Activated CD4-positive, alpha-beta T cell treated with anti-CD3 and anti-CD28 coated beads for 48 hours (primary cell): ENCODE data around the gene MYBBP1A.

Source experiments
- DNase-seq: peaks from one replicate; pipeline ENCODE4 v3.0.0-alpha.2; 2020

The MYBBP1A gene

DNA sequence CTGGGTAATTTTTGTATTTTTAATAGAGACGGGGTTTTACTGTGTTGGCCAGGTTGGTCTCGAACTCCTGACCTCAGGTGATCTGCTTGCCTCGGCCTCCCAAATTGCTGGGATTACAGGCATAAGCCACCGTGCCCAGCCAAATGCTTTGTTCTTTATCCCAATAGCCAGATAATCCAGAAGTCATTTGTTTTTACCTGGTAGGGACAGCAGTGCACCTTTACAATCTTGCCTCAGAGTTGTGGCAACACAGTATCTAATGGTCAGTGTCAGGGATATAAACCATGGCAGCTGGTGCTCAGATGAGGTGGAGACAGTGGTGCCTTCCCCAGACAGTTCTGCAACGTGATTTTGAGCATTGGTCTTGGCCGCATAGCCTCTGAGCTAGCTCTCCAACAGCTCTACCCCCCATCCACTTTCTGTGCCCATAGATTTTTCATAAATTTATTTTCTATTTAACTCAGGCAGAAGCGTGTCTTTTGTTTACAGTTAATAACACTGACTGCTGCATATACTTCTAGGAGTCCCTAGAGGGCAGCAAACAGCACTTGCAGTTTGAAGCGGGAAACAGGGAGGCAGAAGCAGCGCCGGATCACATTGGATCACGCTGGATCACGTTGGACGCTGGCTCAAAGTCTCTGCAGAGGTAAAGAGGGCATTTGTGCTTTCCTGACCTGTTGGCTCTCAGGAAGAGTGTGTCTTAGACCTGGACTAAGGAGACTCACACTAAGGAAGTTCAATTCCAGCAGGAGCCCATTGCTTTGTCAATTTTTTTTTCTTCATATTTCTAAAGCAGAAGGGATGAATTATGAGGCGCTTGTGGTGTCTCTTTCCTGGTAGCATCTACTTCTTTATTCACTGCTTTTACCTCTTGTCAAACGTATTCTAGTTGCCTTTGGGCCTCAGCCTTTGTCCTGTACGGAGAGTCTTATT, 10.3 kb upstream of the MYBBP1A start:
- DNase-seq = peak; percentile 73

DNA sequence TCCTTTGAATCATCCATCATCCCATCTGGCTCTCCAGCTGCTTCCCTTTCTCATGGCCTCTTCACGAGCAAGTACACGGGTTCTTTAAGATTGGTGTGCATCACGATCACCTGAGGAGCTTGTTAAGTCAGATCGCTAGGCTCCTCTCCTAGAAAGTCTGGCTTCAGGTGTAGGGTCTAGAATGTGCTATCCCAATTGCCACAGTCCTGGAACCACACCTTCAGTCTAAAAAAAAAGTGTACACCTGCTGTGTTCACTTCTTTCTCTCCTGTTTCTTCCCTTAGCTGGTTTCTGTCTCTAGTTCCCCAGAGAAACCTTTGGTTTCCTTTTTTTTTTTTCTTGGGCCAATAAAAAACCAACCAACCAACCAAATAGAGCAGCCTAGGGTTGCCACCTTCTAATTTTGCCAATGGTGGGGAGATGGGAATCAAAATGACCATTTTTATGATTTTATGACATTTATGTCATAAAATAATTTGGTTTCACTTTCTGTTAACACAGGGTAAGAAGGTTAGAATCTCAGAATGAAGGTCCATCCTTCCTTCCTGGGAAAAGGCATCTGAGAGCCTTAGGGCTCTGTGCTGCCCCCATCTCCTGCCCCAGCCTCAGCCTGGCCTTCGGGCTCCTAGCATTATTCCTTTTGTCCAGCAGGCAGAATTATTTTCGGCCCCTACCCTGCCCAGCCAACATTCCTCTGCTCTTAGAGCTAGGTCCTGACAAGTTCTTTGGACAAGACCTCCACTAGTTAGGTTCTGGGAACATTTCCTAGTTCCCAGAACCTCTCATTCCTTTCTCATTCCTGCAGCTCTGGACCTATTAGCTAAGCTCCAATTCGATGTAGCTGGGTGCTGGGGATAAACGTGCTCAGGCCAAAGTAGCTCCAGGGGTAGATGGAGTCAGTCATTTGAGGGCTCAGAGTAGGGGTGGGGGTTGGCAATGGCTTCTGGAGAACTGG, 7.1 kb upstream of the MYBBP1A start:
- DNase-seq = no peak

DNA sequence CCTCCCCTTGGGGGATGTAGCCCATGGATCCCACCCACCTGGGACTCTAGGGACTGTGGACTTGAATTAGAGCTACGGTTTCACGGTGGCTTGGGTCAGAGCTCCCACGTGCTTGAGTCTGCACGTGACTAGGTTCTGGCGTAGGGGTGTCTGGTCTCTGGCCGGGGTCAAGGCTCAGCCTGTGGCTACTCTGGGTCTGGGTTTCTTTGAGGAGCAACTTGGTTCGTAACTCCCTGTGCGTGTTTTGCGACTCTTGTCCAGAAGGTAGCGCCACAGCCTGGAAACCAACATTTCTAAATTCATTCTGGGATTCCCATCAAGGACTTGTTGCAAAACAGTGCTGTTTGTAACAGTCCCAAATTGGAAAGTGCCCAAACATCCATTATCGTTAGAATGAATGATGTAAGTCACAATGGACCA, 5.7 kb upstream of the MYBBP1A start:
- no peak for DNase-seq

DNA sequence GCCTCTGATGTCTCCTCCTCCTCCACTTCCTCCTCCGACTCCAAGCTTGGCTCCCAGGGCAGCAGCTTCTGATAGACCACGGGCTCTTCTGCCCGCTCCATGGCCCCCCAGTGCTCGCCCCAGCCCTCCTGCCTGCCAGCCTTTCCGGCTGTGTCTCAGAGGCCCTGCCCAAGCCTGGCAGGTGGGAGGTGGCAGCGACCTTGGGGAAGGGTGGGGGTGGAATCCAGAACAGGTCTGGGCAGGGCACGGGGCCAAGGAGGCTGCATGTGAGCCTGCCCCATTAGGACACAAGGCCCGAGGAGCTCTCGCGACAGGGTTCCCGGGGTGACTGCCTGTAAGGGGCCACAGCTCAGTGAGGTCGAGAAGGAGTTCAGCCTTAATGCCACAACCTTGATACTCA, 5.2 kb upstream of the MYBBP1A start, which contains the start of gene GGT6:
Gene GGT6 (minus strand): TSS at position 157 of the 400 bp plus-strand sequence. CDS start 56 bp downstream, at position 101.
- no peak for DNase-seq

DNA sequence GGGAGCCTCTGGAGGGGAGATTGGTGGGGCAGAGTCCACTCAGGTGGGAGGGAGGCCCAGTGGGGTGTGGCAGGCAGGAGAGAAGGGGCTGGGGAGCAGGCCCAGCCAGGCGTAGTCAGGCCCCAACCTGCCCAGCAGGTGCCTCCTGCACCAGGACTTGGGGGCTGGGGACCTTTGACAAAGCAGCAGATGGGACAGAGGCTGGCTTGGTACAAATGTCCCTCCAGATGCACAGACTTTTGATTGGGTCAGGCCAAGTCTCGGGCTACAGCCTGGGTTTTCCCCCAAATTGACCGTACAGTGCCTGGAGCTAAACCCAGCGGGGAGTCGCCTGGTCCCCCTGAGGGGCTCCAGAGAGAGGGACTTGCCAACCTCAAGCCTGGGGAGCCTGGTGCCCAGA, 4.8 kb upstream of the MYBBP1A start:
- no peak for DNase-seq

DNA sequence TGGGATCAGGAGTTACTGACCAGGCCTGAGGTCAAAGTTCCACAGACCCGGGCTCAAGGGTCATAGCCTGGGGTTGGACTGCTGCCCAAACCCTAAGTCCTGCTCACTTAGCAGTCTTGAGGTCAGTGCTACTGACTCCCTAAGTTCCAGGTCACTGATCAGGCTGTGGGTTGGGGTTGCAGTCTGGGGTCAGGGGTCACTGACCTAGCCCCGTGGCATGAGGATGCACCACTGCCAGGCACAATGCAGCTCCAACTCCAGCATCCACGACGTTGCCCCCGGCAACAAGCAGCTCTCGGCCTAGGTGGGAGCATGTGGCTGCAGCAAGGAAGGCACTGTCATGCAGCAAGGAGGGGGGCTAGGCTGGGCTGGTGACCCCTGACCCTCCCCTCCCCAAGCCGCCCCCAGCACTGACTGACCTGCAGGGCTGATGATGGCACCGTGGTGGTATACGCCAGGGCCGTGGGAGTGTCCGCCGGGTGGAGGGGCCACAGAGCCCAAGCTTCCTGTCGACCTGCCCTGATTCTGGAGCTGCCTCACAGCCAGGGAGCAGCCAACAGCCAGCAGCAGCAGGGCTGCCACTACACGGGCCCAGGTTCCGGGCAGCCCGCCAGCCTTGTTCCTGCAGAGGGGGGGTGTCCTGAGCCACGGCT, 4.1 kb upstream of the MYBBP1A start:
- DNase-seq = no peak

DNA sequence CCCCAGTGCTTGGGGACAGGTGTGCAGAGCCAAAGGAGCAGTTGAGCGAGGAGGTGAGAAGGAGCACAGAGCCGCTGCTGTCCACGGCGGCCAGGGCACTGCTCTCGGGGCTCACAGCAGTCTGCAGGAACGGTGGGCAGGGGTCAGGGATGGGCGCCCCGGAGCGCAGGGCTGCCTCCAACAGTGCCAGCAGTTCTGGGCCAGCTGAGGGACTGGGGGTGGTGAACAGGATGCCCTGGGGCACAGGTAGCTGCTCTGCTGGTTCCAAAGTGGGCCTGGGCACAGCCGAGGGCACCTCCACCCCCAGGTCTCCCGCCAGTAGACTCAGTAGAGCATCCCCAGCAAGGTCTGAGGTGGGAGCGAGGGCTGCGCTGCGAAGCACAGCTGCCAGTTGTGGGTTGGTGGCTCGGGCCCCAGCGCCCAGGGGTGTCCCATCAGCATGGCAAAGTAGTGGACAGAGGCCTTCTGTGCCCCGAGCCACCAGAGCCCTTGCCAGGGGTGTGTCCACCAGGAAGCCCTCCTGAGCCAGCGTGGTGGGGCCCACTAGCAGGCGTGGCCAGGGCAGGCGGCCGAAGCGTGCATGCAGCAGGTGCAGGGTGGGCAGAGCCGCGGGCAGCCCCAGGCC, 3.3 kb upstream of the MYBBP1A start:
- no peak for DNase-seq

DNA sequence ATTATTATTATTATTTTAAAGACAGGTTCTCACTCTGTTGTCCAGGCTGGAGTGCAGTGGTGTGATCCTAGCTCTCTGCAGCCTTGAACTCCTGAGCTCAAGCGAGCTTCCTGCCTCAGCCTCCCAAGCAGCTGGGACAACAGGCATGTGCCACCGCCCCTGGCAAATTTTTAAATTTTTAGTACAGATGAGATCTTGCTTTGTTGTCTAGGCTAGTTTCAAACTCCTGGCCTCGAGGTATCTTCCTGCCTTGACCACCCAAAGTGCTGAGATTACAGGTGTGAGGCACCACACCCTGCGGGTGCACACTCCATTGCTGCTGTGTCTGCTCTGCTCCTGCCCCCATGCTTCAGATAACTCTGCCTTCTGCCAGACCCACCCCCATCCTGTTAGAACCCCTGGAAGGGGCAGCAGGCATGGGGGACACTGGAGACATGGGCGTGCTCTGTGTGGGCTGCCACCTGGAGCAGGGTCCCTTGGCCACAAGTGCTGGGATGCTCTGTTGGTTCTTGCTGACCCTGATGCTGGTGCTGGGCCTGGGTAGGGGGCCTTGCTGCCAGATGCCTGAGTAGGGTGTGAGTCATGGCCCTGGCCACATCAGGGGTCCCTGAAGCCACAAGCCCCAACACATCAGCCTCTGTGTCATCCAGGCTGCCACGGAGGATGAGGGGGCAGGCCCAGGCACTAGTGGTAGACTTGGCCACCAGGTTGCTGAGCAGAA, 2.6 kb upstream of the MYBBP1A start:
- no peak for DNase-seq

DNA sequence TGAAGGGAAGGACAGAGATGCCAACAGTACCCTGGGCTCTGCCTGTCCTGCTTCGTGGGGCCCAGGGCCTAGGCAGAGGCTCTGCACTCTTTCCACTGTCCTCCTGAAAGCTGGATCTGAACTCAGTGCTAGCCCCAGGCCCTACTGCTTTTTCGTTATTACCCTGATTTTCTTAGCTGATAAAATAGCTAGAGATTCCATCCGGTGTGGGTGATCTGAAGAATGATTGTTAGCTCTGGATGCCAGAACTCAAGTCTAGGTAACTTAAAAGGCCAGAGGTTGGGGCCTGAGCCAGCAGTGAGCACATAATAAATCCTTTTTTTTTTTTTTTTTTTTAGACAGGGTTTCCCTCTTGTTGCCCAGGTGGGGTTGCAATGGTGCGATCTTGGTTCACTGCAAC, 1.8 kb upstream of the MYBBP1A start:
- DNase-seq = no peak

DNA sequence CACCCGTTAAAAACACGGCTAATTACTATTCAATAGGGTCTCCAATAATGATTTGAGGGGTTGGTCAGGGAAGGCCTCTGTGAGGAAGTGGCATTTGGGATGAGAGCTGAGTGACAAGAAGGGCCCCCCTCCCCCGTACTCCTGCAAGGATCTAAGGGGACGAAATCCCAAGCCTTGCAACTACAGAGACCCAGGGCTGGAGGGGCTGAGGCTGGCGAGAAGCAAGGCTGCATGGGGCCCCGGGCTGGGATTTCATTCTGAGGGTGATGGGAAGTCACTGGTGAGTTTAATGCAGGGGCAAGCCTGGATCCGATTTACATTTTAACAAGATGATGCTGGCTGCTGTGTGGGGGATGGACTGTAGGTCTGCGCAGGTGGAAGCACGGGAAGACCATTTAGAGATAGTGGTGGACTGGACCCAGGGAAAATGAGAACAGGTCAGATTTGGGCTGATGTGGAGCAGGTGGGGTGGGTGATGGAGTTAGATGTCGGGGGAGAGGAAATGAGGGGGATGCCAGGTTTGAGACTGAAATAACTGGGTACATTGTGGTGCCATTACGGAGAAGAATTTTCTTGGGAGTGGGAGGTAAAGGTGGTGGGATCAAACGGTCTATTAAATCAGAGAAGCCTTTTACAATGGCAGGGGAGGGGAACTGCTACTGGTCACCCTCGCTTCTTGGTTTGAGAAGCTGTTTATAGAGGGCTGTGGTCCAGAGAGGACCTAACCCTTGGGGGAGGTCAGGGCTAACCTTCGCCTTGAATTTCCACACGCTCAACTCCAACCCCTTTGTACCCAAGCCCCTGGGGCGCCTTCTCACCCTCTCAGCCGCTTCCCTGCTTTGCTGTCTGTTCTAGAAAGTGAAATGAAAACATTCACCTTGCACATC, 932 bp upstream of the MYBBP1A start:
- DNase-seq = no peak

DNA sequence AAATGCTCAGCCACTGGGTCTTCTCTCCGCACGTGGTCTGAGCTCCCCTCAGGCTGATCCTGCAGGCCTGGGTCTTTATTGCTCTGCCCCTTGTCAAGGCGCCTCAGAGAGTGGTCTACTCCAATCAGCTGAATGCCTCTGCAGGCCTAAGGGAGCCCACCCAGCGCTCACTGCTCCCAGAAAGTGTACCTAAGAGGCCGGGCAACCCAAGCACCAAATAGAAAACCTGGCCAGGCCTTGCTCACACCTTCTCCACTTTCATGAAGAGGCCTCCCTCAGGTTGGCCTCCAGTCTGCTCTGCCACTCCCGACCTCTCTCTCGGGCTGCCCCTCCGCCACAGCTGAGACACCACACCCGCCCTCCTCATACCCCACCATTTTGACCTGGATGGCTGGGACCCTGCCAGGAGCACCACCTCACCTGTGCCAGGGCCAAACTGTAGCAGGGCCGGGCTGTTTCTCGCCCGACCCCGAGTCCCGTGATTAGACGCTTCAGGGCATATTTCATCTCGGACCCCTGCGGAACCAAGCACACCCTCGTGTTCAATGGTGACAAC, 665 bp downstream of the MYBBP1A start:
- no peak for DNase-seq

DNA sequence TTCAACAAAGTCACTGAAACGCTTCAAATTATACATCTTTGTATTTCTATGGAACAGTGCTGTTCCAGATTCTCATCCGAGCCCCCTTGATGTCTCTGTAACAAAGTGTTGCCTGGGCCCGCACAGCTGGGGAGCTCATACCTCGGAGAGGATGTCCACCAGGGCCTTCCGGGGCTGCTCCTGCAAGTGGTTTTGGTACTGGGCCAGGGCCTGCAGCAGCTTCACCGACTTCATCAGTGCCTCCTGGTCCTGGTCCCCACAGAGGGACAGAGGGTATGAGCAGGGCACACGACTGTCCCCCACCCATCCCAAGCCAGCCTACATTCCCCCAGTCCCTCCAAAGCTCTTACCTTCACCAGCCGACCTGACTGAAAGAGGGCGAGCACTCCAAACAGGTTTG, 1.5 kb downstream of the MYBBP1A start:
- no peak for DNase-seq

DNA sequence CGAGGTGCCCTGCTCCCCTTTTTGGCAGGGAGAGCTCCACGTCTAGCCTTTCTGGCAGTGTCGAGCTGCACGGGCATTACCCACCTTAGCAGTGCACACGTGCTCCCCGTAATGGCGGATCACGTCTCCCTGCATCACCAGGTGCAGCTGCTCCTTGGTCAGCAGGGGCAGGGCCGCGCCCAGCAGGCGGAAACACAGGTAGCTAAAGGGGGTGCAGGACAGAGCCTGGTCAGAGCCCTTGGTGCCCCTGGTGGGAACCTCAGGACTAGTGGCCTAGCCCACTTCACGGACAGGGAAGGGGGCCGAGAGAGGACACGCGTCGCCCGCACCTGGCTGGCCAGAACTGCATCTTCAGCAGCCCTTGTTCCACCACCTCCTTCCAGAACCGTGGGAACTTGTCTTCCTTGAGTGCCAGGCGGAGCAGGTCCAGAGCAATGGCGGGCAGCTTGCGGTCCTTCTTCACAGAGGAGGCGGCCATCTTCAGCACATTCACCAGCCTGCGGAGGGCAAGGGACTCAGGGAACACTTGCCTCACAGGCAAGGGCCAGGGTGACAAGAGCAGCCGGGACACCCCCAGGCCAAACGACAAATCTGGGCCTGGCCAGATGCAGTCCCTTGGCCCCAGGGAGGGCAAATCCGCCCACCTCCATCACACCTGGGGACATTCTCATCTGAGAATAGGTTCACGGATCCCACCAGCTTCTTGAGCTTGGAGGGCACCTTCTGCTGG, 3.2 kb downstream of the MYBBP1A start:
- no peak for DNase-seq

DNA sequence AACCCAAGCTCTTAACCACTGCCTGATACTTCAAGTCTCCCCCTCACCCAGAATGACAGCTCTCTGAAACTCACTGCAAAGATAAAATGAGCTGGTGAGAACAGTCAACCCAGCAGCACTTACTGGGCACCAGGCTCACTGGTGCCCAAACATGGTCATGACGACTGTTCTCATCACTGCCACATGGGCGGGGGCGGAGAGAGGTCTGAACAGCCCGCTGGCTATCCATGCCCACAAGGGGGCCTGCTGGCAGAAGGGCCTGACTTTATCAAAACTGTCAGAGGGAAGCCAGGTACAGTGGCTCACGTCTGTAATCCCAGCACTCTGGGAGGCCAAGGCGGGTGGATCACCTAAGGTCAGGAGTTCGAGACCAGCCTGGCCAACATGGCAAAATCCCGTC, 4.0 kb downstream of the MYBBP1A start:
- peak; percentile 65 for DNase-seq

DNA sequence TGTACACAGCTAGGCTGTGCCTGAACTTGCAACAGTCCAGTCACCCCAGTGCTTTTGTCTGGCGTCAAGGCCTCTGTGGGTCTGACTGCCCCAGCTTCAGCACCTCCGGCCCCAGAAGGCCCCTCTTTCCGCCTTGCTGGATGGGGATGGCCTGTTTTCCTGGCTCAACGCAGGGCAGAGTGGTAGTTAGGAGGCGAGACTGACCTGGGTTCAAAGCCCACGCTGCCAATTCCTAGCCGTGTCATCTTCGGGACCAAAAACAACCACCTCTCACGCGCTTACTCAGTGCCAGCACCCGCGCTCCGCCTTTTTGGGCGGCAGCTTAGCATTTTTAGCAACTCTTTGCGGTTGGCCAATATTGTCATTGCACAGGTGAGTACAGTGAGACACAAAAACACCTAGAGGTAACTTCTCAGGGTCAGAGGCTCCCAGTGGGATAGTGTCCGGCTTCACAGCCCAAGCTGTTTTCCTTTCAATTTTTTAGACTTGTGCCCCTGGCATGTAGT, 4.6 kb downstream of the MYBBP1A start:
- DNase-seq = no peak

DNA sequence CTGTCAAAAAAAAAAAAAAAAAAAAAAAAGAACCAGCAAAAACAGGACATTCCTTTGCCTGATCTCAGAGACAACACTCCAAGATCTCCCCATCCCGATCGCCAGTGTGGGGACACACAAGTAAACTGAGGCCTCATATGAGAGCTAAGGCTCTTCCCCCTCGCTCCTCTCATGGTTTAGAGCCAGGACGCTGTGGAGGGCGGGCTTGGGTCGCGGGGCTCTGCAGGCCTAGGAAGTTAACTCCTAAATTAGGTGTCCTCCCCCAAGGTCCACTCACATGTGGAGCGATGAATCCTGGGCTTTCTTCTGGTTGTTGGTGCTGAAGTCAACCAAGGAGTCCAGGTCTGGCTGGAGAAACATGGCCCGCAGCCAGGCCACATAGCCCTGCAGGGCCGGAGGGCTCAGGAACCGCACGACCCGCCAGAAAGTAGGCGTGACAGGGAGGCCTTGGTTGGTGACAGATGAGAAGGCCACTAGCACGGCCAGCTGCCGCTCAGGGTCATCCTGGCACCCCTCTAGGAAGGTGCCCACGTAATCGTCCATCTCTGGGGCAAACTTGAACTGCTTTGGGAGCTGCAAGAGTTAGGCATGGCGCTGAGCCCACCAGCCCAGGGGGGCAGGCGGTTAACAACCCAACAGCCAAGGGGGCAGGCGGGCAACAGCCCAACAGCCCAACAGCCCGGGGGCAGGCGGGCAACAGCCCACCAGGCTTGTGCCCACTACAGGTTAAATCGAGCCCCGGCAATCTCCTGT, 5.2 kb downstream of the MYBBP1A start:
- DNase-seq = no peak

DNA sequence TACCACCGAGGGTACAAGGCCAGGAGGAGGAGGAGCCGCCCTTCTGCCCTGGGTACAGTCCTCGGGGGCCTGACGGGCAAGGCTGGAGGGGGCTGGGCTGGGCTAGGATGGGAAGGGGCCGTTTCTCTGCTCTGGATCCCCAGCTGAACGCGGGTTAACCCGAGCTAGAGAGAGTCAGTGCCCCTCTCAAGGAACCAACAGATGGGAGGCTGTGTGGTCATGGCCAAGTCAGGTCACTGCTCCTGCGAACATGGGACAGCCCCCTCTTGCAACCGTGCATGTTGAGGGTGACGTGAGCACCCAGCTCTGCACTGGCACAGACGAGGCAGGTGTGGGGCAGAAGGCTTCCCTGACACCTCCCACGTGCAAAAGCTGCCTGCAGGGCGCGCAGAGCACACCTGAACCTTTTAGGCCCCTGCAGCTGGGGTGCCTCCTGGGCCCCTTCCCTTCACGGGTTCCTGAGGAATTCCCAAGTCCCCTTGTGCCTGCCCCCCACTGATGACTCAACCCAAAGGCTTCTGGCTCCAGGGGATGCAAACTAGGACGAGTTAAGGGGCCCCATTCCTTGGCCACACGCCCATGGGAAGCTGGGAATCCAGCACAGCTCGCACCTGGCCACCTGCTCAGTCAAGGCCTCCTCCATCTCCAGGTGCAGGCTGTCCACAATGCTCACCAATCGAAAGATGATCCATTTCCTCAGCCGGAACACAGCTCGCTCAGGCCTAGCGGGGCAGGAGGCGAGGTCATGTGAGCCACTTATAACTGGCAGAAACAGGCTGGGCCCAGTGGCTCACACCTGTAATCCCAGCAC, 6.3 kb downstream of the MYBBP1A start:
- no peak for DNase-seq

DNA sequence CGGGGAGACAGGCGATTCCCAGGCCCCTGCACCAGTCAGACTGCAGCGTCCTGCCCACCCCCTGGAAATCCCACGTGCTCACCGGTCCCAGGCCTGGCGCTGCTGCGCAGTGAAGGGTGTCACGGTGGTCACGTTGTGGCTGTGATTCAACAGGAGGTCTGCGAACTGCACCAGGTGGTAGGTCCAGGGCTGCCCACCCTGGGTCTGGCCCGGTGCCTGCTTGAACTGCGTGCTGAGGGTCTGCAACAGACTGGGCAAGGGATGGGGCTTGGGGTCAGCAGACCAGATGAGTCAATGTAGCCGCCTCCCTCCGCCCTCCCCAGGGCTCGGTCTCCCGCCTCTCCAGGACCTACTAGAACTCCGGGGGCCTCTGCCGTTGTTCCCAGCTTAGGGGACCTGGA, 7.1 kb downstream of the MYBBP1A start:
- no peak for DNase-seq
